H1 (cell line): ENCODE measurements around the gene THEMIS. TPM values are rescaled to one million over a fixed set of nuclear protein-coding genes. Genes with fewer than 3 reads are reported as not detected.

ENCODE experiments used
- MAFK ChIP-seq: IDR thresholded peaks from 2 replicates; pipeline ENCODE4 v1.6.1; 2012; ENCODE audit warnings: low read depth, mild to moderate bottlenecking, improper control_type of control experiment, low read length
- SP4 ChIP-seq: IDR thresholded peaks from 2 replicates; pipeline ENCODE4 v1.6.1; 2012; ENCODE audit warnings: low read length, inconsistent platforms
- SUZ12 ChIP-seq: fragments of 200-600 bp; sonication (generic); IDR thresholded peaks from 2 replicates; pipeline ENCODE4 v1.6.1; 2012; ENCODE audit warnings: mild to moderate bottlenecking, inconsistent platforms, low read length, moderate library complexity, mixed read lengths
- polyA plus RNA-seq, 7 experiments: library from polyadenylated mRNA; depleted of rRNA in 3 of 7; stranded (reverse) in 5 of 7; unstranded in 2 of 7; fragments of >200 nt in 5 of 7; fragments of 200-250 nt in 2 of 7; gene quantifications; 1 replicate in 5 of 7; 2 replicates in 1 of 7; 4 replicates in 1 of 7; pipeline versions ENCODE4 v1.2.1 to v1.2.3, GENCODE V29; 2011 to 2013; ENCODE audit warnings: missing spikeins in 2 of 7, mixed read lengths in 2 of 7
- total RNA-seq: library from RNA; stranded (reverse); fragmentation: NEBNext Ultra II Directional; extraction: Animal tissue kit (Norgen Biotek cat#: 25700); gene quantifications from 2 replicates; pipeline ENCODE4 v1.2.1, GENCODE V29; 2021
- TF ChIP-seq, protein P1 (sequence below): fragments of 300-600 bp; sonication (generic); IDR thresholded peaks from 2 replicates; pipeline ENCODE4 v1.7.1; 2012; ENCODE audit warnings: low read length, moderate library complexity, mild to moderate bottlenecking, inconsistent platforms; ENCODE audit not compliant: insufficient replicate concordance
- TF ChIP-seq, protein P2 (sequence below): IDR thresholded peaks from 2 replicates; pipeline ENCODE4 v1.6.1; 2012; ENCODE audit warnings: inconsistent platforms

The THEMIS gene
- total and polyA plus RNA-seq, 2 of the 8 experiments (the other 6 are each of a cell fraction or from before 2014, with no cell fraction given): not detected

DNA sequence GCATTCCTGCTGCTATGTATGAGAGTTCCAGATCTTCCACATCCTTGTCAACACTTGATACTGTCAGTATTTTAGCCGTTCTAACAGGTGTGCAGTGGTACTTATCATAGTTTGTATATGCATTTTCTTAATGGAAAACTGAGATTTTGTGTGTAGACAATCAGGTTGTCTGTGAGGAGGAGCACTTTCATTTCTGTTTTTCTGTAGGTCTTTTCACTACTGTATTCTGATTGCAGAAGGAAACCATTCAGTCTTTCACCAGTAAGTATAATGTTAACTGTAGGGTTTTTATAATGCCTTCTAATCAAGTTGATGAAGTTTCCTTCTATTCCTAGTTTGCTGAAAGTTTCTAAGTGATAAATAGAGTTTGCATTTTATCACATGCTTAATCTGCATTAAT lies 216.4 kb downstream of the THEMIS start (continued):
- TF ChIP-seq, protein P1, sequence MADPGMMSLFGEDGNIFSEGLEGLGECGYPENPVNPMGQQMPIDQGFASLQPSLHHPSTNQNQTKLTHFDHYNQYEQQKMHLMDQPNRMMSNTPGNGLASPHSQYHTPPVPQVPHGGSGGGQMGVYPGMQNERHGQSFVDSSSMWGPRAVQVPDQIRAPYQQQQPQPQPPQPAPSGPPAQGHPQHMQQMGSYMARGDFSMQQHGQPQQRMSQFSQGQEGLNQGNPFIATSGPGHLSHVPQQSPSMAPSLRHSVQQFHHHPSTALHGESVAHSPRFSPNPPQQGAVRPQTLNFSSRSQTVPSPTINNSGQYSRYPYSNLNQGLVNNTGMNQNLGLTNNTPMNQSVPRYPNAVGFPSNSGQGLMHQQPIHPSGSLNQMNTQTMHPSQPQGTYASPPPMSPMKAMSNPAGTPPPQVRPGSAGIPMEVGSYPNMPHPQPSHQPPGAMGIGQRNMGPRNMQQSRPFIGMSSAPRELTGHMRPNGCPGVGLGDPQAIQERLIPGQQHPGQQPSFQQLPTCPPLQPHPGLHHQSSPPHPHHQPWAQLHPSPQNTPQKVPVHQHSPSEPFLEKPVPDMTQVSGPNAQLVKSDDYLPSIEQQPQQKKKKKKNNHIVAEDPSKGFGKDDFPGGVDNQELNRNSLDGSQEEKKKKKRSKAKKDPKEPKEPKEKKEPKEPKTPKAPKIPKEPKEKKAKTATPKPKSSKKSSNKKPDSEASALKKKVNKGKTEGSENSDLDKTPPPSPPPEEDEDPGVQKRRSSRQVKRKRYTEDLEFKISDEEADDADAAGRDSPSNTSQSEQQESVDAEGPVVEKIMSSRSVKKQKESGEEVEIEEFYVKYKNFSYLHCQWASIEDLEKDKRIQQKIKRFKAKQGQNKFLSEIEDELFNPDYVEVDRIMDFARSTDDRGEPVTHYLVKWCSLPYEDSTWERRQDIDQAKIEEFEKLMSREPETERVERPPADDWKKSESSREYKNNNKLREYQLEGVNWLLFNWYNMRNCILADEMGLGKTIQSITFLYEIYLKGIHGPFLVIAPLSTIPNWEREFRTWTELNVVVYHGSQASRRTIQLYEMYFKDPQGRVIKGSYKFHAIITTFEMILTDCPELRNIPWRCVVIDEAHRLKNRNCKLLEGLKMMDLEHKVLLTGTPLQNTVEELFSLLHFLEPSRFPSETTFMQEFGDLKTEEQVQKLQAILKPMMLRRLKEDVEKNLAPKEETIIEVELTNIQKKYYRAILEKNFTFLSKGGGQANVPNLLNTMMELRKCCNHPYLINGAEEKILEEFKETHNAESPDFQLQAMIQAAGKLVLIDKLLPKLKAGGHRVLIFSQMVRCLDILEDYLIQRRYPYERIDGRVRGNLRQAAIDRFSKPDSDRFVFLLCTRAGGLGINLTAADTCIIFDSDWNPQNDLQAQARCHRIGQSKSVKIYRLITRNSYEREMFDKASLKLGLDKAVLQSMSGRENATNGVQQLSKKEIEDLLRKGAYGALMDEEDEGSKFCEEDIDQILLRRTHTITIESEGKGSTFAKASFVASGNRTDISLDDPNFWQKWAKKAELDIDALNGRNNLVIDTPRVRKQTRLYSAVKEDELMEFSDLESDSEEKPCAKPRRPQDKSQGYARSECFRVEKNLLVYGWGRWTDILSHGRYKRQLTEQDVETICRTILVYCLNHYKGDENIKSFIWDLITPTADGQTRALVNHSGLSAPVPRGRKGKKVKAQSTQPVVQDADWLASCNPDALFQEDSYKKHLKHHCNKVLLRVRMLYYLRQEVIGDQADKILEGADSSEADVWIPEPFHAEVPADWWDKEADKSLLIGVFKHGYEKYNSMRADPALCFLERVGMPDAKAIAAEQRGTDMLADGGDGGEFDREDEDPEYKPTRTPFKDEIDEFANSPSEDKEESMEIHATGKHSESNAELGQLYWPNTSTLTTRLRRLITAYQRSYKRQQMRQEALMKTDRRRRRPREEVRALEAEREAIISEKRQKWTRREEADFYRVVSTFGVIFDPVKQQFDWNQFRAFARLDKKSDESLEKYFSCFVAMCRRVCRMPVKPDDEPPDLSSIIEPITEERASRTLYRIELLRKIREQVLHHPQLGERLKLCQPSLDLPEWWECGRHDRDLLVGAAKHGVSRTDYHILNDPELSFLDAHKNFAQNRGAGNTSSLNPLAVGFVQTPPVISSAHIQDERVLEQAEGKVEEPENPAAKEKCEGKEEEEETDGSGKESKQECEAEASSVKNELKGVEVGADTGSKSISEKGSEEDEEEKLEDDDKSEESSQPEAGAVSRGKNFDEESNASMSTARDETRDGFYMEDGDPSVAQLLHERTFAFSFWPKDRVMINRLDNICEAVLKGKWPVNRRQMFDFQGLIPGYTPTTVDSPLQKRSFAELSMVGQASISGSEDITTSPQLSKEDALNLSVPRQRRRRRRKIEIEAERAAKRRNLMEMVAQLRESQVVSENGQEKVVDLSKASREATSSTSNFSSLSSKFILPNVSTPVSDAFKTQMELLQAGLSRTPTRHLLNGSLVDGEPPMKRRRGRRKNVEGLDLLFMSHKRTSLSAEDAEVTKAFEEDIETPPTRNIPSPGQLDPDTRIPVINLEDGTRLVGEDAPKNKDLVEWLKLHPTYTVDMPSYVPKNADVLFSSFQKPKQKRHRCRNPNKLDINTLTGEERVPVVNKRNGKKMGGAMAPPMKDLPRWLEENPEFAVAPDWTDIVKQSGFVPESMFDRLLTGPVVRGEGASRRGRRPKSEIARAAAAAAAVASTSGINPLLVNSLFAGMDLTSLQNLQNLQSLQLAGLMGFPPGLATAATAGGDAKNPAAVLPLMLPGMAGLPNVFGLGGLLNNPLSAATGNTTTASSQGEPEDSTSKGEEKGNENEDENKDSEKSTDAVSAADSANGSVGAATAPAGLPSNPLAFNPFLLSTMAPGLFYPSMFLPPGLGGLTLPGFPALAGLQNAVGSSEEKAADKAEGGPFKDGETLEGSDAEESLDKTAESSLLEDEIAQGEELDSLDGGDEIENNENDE: no peak
- TF ChIP-seq SUZ12: no peak
- no peak for TF ChIP-seq MAFK
- TF ChIP-seq, protein P2, sequence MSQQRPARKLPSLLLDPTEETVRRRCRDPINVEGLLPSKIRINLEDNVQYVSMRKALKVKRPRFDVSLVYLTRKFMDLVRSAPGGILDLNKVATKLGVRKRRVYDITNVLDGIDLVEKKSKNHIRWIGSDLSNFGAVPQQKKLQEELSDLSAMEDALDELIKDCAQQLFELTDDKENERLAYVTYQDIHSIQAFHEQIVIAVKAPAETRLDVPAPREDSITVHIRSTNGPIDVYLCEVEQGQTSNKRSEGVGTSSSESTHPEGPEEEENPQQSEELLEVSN: no peak
- no peak for TF ChIP-seq SP4
